Cardiac muscle cell (in vitro differentiated cells and primary cell): ENCODE results near the gene TMEM135. TPM values are rescaled to one million over a fixed set of nuclear protein-coding genes. Genes with fewer than 3 reads are reported as not detected.

Source experiments
- DNase-seq, 2 donors: peaks; one replicate each; pipeline versions ENCODE4 v3.0.0 to v3.0.0-alpha.2; 2010 to 2017; ENCODE audit warnings: low read depth in 1 of 2, low spot score in 1 of 2
- H3K27ac ChIP-seq: fragments of 200-600 bp; sonication (generic); 2 replicates; pipeline ENCODE4 v1.5.1; 2016
- H3K27me3 ChIP-seq: fragments of 200-600 bp; sonication (generic); 2 replicates; pipeline ENCODE4 v1.6.0; 2016; ENCODE audit warnings: control low read depth
- H3K36me3 ChIP-seq: fragments of 200-600 bp; sonication (generic); 2 replicates; pipeline ENCODE4 v1.5.1; 2016; ENCODE audit warnings: control low read depth
- H3K4me1 ChIP-seq: fragments of 200-600 bp; sonication (generic); 2 replicates; pipeline ENCODE4 v1.8.1; 2017; ENCODE audit warnings: low read depth, mild to moderate bottlenecking, mixed run types
- H3K4me3 ChIP-seq: fragments of 200-600 bp; sonication (generic); 2 replicates; pipeline ENCODE4 v1.5.1; 2016; ENCODE audit warnings: mild to moderate bottlenecking
- H3K9me3 ChIP-seq: fragments of 200-600 bp; sonication (generic); 2 replicates; pipeline ENCODE4 v1.5.1; 2017; ENCODE audit warnings: low read depth, mild to moderate bottlenecking, control low read depth
- CTCF ChIP-seq: IDR thresholded peaks from 2 replicates; pipeline ENCODE4 v1.5.1; 2012; ENCODE audit warnings: low read depth, mild to moderate bottlenecking, low read length
- polyA plus RNA-seq: library from polyadenylated mRNA; unstranded; fragments of >200 nt; fragmentation: Nextera tagmentation; extraction: Ambion mirVana; gene quantifications from 2 replicates; pipeline ENCODE4 v1.2.1, GENCODE V29; 2016
- total RNA-seq: library from RNA; depleted of rRNA; stranded (reverse); fragments of >200 nt; gene quantifications from 2 replicates; pipeline ENCODE4 v1.2.3, GENCODE V29; 2016

TMEM135 gene
- total and polyA plus RNA-seq, 2 experiments from 2014 or later, result 25.2 to 28.8 TPM

- H3K36me3 ChIP-seq, result no peaks in the 10 kb centered on the region
- no peaks in the 10 kb centered on the region for H3K9me3 ChIP-seq
- no peak for TF ChIP-seq CTCF
- no peaks in the 10 kb centered on the region for H3K27me3 ChIP-seq
- no peak overlapping the region for H3K4me3 ChIP-seq
- H3K4me1 ChIP-seq, result peaks cover 30% of the 10 kb centered on the region
- no peak for DNase-seq
- H3K27ac ChIP-seq, result no peak overlapping the region
Observed at GRCh38 chr11:87356428-87356827, 318.7 kb downstream of the TMEM135 start.

DNA sequence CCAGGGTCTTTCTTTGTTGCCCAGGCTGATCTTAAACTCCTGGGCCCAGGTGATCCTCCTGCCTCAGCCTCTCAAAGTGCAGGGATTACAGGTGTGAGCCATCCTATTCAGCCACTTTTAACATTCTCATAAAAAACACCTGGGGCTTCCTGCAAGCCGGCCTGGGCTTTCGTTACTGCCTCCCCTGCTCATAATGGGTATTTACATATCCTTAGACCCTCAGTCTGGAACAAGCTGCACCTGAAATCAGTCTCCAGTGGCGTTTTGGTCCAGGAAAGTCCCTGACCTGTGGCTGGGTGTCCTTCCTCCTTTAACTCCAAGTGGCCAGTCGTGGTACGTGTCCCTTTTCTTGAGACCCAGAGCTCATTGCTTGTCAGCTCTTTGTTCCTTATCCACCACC is 320.7 kb downstream of the TMEM135 start:
- H3K4me3 ChIP-seq, result no peak overlapping the region
- no peak overlapping the region for H3K27ac ChIP-seq
- no peak for DNase-seq
- no peaks in the 10 kb centered on the region for H3K36me3 ChIP-seq
- H3K4me1 ChIP-seq, result peaks cover 30% of the 10 kb centered on the region
- TF ChIP-seq CTCF, result no peak
- no peaks in the 10 kb centered on the region for H3K9me3 ChIP-seq
- H3K27me3 ChIP-seq, result no peaks in the 10 kb centered on the region

- H3K9me3 ChIP-seq, result no peaks in the 10 kb centered on the region
- H3K36me3 ChIP-seq, result no peaks in the 10 kb centered on the region
- H3K27me3 ChIP-seq, result no peaks in the 10 kb centered on the region
- H3K4me1 ChIP-seq, result peaks cover 25% of the 10 kb centered on the region
- DNase-seq, result no peak
- no peak for TF ChIP-seq CTCF
- H3K27ac ChIP-seq, result no peak overlapping the region
- H3K4me3 ChIP-seq, result no peak overlapping the region
Observed at GRCh38 chr11:87359401-87359800, 321.7 kb downstream of the TMEM135 start.

- H3K4me3 ChIP-seq, result no peak overlapping the region
- no peaks in the 10 kb centered on the region for H3K9me3 ChIP-seq
- peaks cover 4% of the 10 kb centered on the region for H3K4me1 ChIP-seq
- no peaks in the 10 kb centered on the region for H3K36me3 ChIP-seq
- H3K27me3 ChIP-seq, result no peaks in the 10 kb centered on the region
- no peak overlapping the region for H3K27ac ChIP-seq
- no peak for DNase-seq
- no peak for TF ChIP-seq CTCF
Observed at GRCh38 chr11:87361891-87362290, 324.2 kb downstream of the TMEM135 start.

DNA sequence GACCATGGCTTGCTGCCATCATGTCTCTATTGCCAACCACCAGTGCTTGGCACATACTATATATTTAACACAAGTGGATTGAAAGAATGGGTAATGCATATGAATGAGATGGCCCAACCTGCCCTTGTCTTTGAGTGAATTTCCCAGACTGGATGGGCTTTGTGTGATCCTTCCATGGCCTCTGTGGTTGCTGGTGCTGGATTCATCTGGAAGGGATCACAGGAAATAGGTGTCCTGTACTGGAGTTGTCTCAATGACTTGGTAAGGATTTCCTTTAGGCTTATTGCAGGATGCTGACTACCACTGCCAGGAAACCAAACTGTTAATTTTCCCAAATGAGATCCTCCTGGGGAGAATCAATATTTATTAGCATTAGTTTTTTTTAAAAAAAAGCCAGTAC is 328.6 kb downstream of the TMEM135 start:
- no peak for TF ChIP-seq CTCF
- Histone ChIP-seq H3K9me3 (no peaks in the 10 kb centered on the region), H3K27ac (no peak overlapping the region), H3K27me3 (no peaks in the 10 kb centered on the region), H3K4me1 (peaks cover 10% of the 10 kb centered on the region), H3K36me3 (no peaks in the 10 kb centered on the region), H3K4me3 (no peak overlapping the region)
- DNase-seq, result no peak
